GM12891 (cell line): ENCODE measurements around the gene SLC8A2.

Experiments
- POLR2A ChIP-seq: IDR thresholded peaks from 2 replicates; pipeline ENCODE4 v1.6.1; 2011; ENCODE audit warnings: low read depth, low read length, control low read depth
- POLR2AphosphoS5 ChIP-seq: IDR thresholded peaks from 2 replicates; pipeline ENCODE4 v1.6.1; 2011; ENCODE audit warnings: low read depth, low read length, control low read depth
- TAF1 ChIP-seq: IDR thresholded peaks from 2 replicates; pipeline ENCODE4 v1.6.1; 2011; ENCODE audit warnings: low read depth, low read length, control low read depth

GRCh38 chr19:47481460-47482052, 9.9 kb upstream of the SLC8A2 start:
- TF ChIP-seq TAF1 (no peak), POLR2A (no peak), POLR2AphosphoS5 (no peak)
